Activated naive CD4-positive, alpha-beta T cell treated with anti-CD3 and anti-CD28 coated beads, Interleukin-2, amount 50 U/mL, for 72 hours (primary cell): ENCODE measurements around the gene C1QL3. TPM values are rescaled to one million over a fixed set of nuclear protein-coding genes. Genes with fewer than 3 reads are reported as not detected.

Source experiments
- total RNA-seq, 2 donors: library from RNA; stranded (reverse); gene quantifications; one replicate each; pipeline ENCODE4 v1.2.3, GENCODE V29; 2022

C1QL3 gene
- total RNA-seq, 2 donors from 2014 or later, result 0.20 TPM; not detected in 1

Other genes starting within 250 kb of the C1QL3 start
- 10 to 100 TPM; 11.8 to 30.1 TPM for gene PTER, start 84.9 kb downstream of the C1QL3 start, total RNA-seq